Stimulated activated CD4-positive, alpha-beta T cell treated with anti-CD3 and anti-CD28 coated beads, Interleukin-15, amount 100 ng/mL, for 48 hours (primary cell): ENCODE results near the gene SLC8A2.

ENCODE experiments used
- DNase-seq, 2 donors: peaks; one replicate each; pipeline ENCODE4 v3.0.0-alpha.2; 2020; ENCODE audit warnings: low read depth in 2 of 2

The SLC8A2 gene

GRCh38 chr19:47503130-47503825, 31.6 kb upstream of the SLC8A2 start:
- no peak for DNase-seq

GRCh38 chr19:47499863-47500830, 28.5 kb upstream of the SLC8A2 start:
- no peak for DNase-seq

- DNase-seq = no peak
Measured at GRCh38 chr19:47499371-47499770, 27.7 kb upstream of the SLC8A2 start.

- no peak for DNase-seq
Measured at GRCh38 chr19:47498561-47498960, 26.9 kb upstream of the SLC8A2 start.

- DNase-seq = no peak
Measured at GRCh38 chr19:47497821-47498520, 26.3 kb upstream of the SLC8A2 start.

GRCh38 chr19:47497050-47497766, 25.5 kb upstream of the SLC8A2 start:
- DNase-seq = no peak

GRCh38 chr19:47495478-47496372, 24.0 kb upstream of the SLC8A2 start:
- no peak for DNase-seq

- DNase-seq = no peak
Measured at GRCh38 chr19:47494729-47495128, 23.0 kb upstream of the SLC8A2 start.

- DNase-seq = no peak
Measured at GRCh38 chr19:47494211-47494547, 22.5 kb upstream of the SLC8A2 start.

- DNase-seq = no peak
Measured at GRCh38 chr19:47493378-47494210, 21.9 kb upstream of the SLC8A2 start.

- DNase-seq = no peak
Measured at GRCh38 chr19:47492571-47493377, 21.1 kb upstream of the SLC8A2 start.

- no peak for DNase-seq
Measured at GRCh38 chr19:47492137-47492533, 20.4 kb upstream of the SLC8A2 start.

- DNase-seq = no peak
Measured at GRCh38 chr19:47491358-47492136, 19.9 kb upstream of the SLC8A2 start.

GRCh38 chr19:47490847-47491246, 19.2 kb upstream of the SLC8A2 start:
- no peak for DNase-seq

GRCh38 chr19:47490031-47490430, 18.3 kb upstream of the SLC8A2 start:
- no peak for DNase-seq

- DNase-seq = no peak
Measured at GRCh38 chr19:47489072-47489914, 17.6 kb upstream of the SLC8A2 start.
